Epithelial cell of umbilical artery (primary cell): ENCODE results near the gene SDF2. TPM values are rescaled to one million over a fixed set of nuclear protein-coding genes. Genes with fewer than 3 reads are reported as not detected.

Experiments used
- total RNA-seq: library from RNA; depleted of rRNA; stranded (reverse); fragments of >200 nt; gene quantifications from 2 replicates; pipeline ENCODE4 v1.2.3, GENCODE V29; 2014

Gene SDF2, protein sequence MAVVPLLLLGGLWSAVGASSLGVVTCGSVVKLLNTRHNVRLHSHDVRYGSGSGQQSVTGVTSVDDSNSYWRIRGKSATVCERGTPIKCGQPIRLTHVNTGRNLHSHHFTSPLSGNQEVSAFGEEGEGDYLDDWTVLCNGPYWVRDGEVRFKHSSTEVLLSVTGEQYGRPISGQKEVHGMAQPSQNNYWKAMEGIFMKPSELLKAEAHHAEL
- total RNA-seq = 72.0 and 76.0 TPM in 2 replicates

DNA sequence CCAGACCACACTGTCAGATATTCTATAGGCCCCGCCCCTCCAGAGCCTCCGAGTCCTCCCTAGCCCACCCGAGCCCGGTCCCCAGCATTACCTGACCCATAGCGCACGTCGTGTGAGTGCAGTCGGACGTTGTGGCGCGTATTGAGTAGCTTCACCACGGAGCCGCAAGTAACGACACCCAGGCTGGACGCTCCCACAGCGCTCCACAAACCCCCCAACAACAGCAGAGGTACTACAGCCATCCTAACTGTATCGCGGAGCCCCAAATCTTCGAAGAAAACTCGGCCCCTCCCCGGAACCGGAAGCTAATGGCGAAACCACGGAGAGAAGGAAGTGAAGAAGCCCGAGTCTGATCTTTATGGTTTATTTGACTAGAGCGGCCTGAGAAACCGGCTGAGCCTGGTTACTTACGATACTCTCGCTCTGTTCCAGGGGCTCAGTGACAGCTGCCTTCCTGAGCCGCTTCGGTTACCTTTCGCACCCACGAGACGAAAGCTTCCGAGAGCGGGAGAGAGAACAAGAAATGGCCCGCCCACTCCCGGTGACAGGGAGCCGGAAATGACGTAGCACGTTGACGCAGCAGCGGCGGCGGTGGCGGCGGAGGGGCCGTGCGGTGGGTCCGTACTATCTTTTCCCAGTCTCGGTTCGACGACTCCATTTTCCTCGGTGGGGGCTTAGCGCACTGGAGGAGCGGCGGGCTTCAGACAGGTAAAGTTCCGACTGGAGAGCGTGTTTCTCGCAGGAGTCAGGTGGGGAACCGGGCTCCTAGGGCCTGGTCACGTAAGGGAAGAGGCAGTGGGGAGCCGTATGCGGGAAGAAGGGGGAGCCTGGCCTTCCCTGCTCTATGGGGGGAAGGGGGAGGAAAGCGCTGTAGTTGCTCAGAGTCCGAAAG is at the start of gene SDF2, which contains the start of gene SUPT6H:
Gene SDF2 (minus strand): TSS at position 272 of the 892 bp plus-strand sequence. CDS start 30 bp downstream, at position 242.
Gene SUPT6H (plus strand): TSS at position 571 of the 892 bp plus-strand sequence. CDS start 11,197 bp downstream, outside the sequence.

DNA sequence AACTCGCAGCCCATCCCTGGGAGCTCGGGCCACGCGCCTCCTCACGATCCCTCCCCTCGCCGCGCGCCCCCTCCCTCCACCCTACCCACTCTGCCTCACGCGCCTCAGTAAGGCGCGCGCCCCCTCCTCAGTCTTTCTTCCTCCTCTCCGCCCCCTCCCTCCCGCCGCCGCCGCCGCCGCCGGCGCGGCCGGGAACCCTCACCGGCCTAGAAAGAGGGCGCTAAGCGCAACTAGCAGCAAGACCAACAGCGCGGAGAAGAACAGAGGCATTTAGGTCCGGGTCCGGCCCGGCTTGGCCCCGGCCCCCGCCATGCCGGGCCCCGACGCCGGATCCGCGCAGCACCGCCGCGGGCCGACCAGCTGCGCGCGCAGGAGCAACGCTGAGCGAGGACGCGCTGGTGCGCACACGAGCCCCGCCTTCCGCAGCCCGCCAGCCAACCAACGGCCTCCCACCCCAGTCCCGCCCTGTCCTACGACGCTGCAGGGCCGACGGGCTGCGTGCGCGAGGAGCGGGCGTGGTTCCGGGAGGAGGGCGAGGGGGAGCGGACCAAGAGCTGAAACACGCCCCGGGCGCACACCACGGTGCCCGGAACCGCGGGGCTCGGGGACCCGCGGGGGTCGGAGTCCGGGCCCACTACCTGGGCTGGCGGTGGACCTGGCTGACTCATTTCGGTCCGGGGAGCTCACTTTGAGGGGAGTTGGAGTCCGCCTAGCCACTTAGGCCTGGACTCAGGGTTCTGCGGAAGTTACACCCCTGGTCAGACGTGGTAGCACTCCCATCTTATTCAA is 16.7 kb downstream of the SDF2 start, which contains the start of gene BLTP2:
Gene BLTP2 (minus strand): TSS at position 372 of the 789 bp plus-strand sequence. CDS start 102 bp downstream, at position 270.

GRCh38 chr17:28613931-28614381 is 47.8 kb downstream of the SDF2 start, which contains the start of gene RSKR:
Gene RSKR (minus strand): TSS chr17:28614185. CDS start chr17:28614161, 24 bp downstream.

DNA sequence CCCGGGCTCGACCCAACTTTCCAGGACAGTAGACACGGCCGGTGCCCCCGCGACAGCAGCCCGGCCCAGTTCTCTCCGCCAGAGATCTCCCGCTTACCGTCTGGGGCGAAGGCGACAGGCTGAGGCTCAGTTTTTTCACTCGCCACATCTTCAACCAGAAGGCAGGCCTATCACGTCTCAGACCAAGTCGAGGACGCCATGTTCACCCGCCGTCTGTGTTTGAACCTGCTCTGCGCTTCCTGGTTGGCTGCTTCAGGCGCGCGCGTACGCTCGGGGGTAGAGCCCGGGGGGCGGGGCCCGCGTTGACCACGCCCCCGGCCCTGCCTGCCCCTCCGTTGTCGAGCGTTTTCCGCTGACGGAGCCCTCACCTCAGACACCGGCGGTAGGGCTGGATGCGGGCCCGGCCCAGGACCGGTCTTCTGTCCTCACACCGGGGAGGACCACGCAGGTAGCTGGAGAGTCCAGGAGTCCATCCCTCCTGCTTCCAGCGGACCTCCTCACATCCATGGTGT is 62.9 kb downstream of the SDF2 start, which contains the start of gene SPAG5:
Gene SPAG5 (minus strand): TSS at position 227 of the 512 bp plus-strand sequence. CDS start 79 bp downstream, at position 148.

Other genes with a start within 250 kb of the SDF2 start
- gene SLC13A2, start 188.3 kb downstream of the SDF2 start, total RNA-seq = not detected in 2 replicates
- not detected in 2 replicates for gene FOXN1, start 155.6 kb downstream of the SDF2 start, total RNA-seq
- 16.2 and 28.6 TPM in 2 replicates for gene UNC119, start 109.3 kb downstream of the SDF2 start, total RNA-seq
- 55.9 and 69.9 TPM in 2 replicates for gene PIGS, start 90.4 kb downstream of the SDF2 start, total RNA-seq
- gene ALDOC, start 85.0 kb downstream of the SDF2 start, total RNA-seq = 19.8 and 41.9 TPM in 2 replicates
- 29.2 and 37.8 TPM in 2 replicates for gene SPAG5, start 62.9 kb downstream of the SDF2 start, total RNA-seq
- gene RSKR, start 47.7 kb downstream of the SDF2 start, total RNA-seq = 2.6 and 4.9 TPM in 2 replicates
- 156 and 164 TPM in 2 replicates for gene BLTP2, start 16.7 kb downstream of the SDF2 start, total RNA-seq
- 26.3 and 31.3 TPM in 2 replicates for gene SUPT6H, start 299 bp upstream of the SDF2 start, total RNA-seq
- gene PROCA1, start 50.0 kb upstream of the SDF2 start, total RNA-seq = 0.65 and 1.5 TPM in 2 replicates
- 137 and 157 TPM in 2 replicates for gene RAB34, start 56.0 kb upstream of the SDF2 start, total RNA-seq
- 376 and 820 TPM in 2 replicates for gene RPL23A, start 58.1 kb upstream of the SDF2 start, total RNA-seq
- gene TLCD1, start 64.3 kb upstream of the SDF2 start, total RNA-seq = 1.6 and 1.7 TPM in 2 replicates
- gene NEK8, start 66.9 kb upstream of the SDF2 start, total RNA-seq = 1.6 and 2.0 TPM in 2 replicates
- gene TRAF4, start 82.1 kb upstream of the SDF2 start, total RNA-seq = 33.7 and 46.4 TPM in 2 replicates
- 2.7 and 4.2 TPM in 2 replicates for gene FAM222B, start 180.9 kb upstream of the SDF2 start, total RNA-seq
- 37.4 and 48.2 TPM in 2 replicates for gene ERAL1, start 193.1 kb upstream of the SDF2 start, total RNA-seq
- 62.7 and 82.4 TPM in 2 replicates for gene FLOT2, start 235.8 kb upstream of the SDF2 start, total RNA-seq
- 6.5 and 14.0 TPM in 2 replicates for gene DHRS13, start 241.2 kb upstream of the SDF2 start, total RNA-seq